Panc1 (cell line): ENCODE data around the gene PPL. TPM values are rescaled to one million over a fixed set of nuclear protein-coding genes. Genes with fewer than 3 reads are reported as not detected.

Experiments used
- ATAC-seq: fragments of 200-7000 bp; cut with Tn5 transposase; 2 replicates; pipeline ENCODE4 v1.9.1; 2020; ENCODE audit warnings: mild to moderate bottlenecking, moderate library complexity
- Bru-seq: library from RNA; stranded (reverse); fragments of 400-500 nt; gene quantifications from one replicate; lab custom pipeline; 2021; lab: Mats Ljungman, UMichigan
- BruChase-seq, 2 experiments: library from RNA; stranded (reverse); fragments of 400-500 nt; gene quantifications; one replicate each; lab custom pipeline; 2021; lab: Mats Ljungman, UMichigan
- BruUV-seq: library from RNA; stranded (reverse); fragments of 400-500 nt; replicated peaks from 2 replicates; lab custom pipeline; 2021; lab: Mats Ljungman, UMichigan
- CTCF ChIA-PET: fragments of 300-600 bp; sonication (Branson Sonifier 250); formaldehyde crosslinking; loops from one replicate; lab custom pipeline; 2022; ENCODE audit warnings: antibody characterized with exemption; lab: Charles Lee
- POLR2A ChIA-PET: fragments of 300-600 bp; sonication (Branson Sonifier 250); formaldehyde crosslinking; loops from one replicate; lab custom pipeline; 2022; ENCODE audit warnings: antibody characterized with exemption; lab: Charles Lee
- DNase-seq: peaks from one replicate; pipeline ENCODE4 v3.0.0-alpha.2; 2010; ENCODE audit warnings: low read depth, low spot score
- H3K27ac ChIP-seq: 2 replicates; pipeline ENCODE4 v1.5.1; 2011; ENCODE audit warnings: mild to moderate bottlenecking, low read length, inconsistent platforms
- H3K27me3 ChIP-seq: fragments of 200-500 bp; sonication (Bioruptor generic); 2 replicates; pipeline ENCODE4 v1.6.0; 2014; ENCODE audit warnings: low read length, inconsistent platforms; ENCODE audit not compliant: control insufficient read depth, insufficient read depth
- H3K36me3 ChIP-seq: fragments of 200-500 bp; sonication (Bioruptor generic); 2 replicates; pipeline ENCODE4 v1.5.1; 2014; ENCODE audit warnings: inconsistent platforms, mild to moderate bottlenecking, low read length, moderate library complexity; ENCODE audit not compliant: control insufficient read depth, insufficient read depth
- H3K4me1 ChIP-seq: 2 replicates; pipeline ENCODE4 v1.5.1; 2011; ENCODE audit warnings: inconsistent platforms, mild to moderate bottlenecking, low read length, moderate library complexity; ENCODE audit not compliant: control insufficient read depth, insufficient read depth
- H3K4me3 ChIP-seq, 2 experiments: 2 replicates each; pipeline ENCODE4 v1.5.1; 2011 to 2012; ENCODE audit warnings: low read depth in 2 of 2, low read length in 2 of 2, mild to moderate bottlenecking in 2 of 2, inconsistent platforms in 1 of 2, moderate library complexity in 1 of 2
- H3K9me3 ChIP-seq: fragments of 200-500 bp; sonication (Bioruptor generic); 2 replicates; pipeline ENCODE4 v1.5.1; 2014; ENCODE audit warnings: low read depth, mild to moderate bottlenecking, inconsistent platforms, low read length, moderate library complexity; ENCODE audit not compliant: control insufficient read depth, insufficient read depth
- POLR2AphosphoS5 ChIP-seq: IDR thresholded peaks from 2 replicates; pipeline ENCODE4 v1.6.1; 2012; ENCODE audit warnings: mild to moderate bottlenecking, low read depth, low read length, moderate library complexity
- SIN3A ChIP-seq: IDR thresholded peaks from 2 replicates; pipeline ENCODE4 v1.6.1; 2012; ENCODE audit warnings: low read depth, mild to moderate bottlenecking, low read length, moderate library complexity, borderline replicate concordance; ENCODE audit not compliant: insufficient read depth
- TCF7L2 ChIP-seq: IDR thresholded peaks from 2 replicates; pipeline ENCODE4 v1.6.1; 2011; ENCODE audit warnings: mild to moderate bottlenecking, low read depth, low read length, inconsistent platforms
- in situ Hi-C: cut with HindIII; loops from 2 replicates; pipeline ENCODE4 v1.10.0; 2016; ENCODE audit warnings: low sequenced_read_pairs, low pct_unique_long_range_greater_than_20kb
- intact Hi-C: fragments of 100-400 bp; cut with micrococcal nuclease; formaldehyde crosslinking; loops from one replicate; pipeline ENCODE4 v1.10.0; 2022; ENCODE audit not compliant: unreplicated experiment
- long read RNA-seq: library from polyadenylated mRNA; unstranded; transcript quantifications from one replicate; pipeline ENCODE4 v2.0.0, GENCODE V29; 2021; ENCODE audit not compliant: unreplicated experiment
- polyA plus RNA-seq: library from polyadenylated mRNA; unstranded; fragments of >200 nt; gene quantifications from one replicate; pipeline ENCODE4 v1.2.1, GENCODE V29; 2012; ENCODE audit warnings: missing spikeins; ENCODE audit not compliant: insufficient read length
- total RNA-seq: library from RNA; stranded (reverse); gene quantifications from one replicate; pipeline ENCODE4 v1.2.1, GENCODE V29; 2021; ENCODE audit not compliant: unreplicated experiment
- TF ChIP-seq, protein P1 (sequence below), 2 experiments: IDR thresholded peaks; 2 replicates each; pipeline ENCODE4 v1.6.1; 2011 to 2012; ENCODE audit warnings: low read depth in 2 of 2, control low read depth in 1 of 2, low read length in 1 of 2, mild to moderate bottlenecking in 1 of 2, moderate library complexity in 1 of 2; ENCODE audit not compliant: insufficient read depth in 1 of 2

The PPL gene, protein sequence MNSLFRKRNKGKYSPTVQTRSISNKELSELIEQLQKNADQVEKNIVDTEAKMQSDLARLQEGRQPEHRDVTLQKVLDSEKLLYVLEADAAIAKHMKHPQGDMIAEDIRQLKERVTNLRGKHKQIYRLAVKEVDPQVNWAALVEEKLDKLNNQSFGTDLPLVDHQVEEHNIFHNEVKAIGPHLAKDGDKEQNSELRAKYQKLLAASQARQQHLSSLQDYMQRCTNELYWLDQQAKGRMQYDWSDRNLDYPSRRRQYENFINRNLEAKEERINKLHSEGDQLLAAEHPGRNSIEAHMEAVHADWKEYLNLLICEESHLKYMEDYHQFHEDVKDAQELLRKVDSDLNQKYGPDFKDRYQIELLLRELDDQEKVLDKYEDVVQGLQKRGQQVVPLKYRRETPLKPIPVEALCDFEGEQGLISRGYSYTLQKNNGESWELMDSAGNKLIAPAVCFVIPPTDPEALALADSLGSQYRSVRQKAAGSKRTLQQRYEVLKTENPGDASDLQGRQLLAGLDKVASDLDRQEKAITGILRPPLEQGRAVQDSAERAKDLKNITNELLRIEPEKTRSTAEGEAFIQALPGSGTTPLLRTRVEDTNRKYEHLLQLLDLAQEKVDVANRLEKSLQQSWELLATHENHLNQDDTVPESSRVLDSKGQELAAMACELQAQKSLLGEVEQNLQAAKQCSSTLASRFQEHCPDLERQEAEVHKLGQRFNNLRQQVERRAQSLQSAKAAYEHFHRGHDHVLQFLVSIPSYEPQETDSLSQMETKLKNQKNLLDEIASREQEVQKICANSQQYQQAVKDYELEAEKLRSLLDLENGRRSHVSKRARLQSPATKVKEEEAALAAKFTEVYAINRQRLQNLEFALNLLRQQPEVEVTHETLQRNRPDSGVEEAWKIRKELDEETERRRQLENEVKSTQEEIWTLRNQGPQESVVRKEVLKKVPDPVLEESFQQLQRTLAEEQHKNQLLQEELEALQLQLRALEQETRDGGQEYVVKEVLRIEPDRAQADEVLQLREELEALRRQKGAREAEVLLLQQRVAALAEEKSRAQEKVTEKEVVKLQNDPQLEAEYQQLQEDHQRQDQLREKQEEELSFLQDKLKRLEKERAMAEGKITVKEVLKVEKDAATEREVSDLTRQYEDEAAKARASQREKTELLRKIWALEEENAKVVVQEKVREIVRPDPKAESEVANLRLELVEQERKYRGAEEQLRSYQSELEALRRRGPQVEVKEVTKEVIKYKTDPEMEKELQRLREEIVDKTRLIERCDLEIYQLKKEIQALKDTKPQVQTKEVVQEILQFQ (N-terminal part only)
- total RNA-seq: 89.4 TPM
- polyA plus RNA-seq: 97.1 TPM
- percentile 81 among the genes with signal in this experiment for Bru-seq, nascent RNA
- BruChase-seq, experiment 1, labeled RNA remaining after a 2-hour chase: percentile 84 among the genes with signal in this experiment
- percentile 89 among the genes with signal in this experiment for BruChase-seq, experiment 2, labeled RNA remaining after a 6-hour chase
- long read RNA-seq, full-length matches to known transcripts: 59 of 231 reads
- long read RNA-seq, partial matches to known transcripts: 59 of 231 reads
- long read RNA-seq, other reads (novel, unspliced or antisense): 113 of 231 reads

GRCh38 chr16:4936991-4937781 is at the start of gene PPL:
Gene PPL, minus strand, starts transcription at chr16:4937148. Its CDS starts 103 bp downstream, at chr16:4937045.
- Histone ChIP-seq H3K27ac (peak within 1 kb of the TSS; percentile 80), H3K9me3 (no peaks in the 10 kb centered on the region), H3K27me3 (no peaks in the 10 kb centered on the region), H3K4me3 (peak within 1 kb of the TSS; percentile 93), H3K36me3 (no peaks in the 10 kb centered on the region), H3K4me1 (peaks cover 31% of the 10 kb centered on the region)
- in situ Hi-C loops: no loop called here
- BruUV-seq: no TSS peak
- intact Hi-C loops: no loop called here
- ATAC-seq (peak; percentile 89), DNase-seq (no peak)
- POLR2A ChIA-PET: no interaction called here
- CTCF ChIA-PET: interaction anchor here (0.5 kb wide), 1 partner anchor 134 kb away, joined by 3 read pairs; the partner anchor contains the start of gene ROGDI
- TF ChIP-seq, protein P1, sequence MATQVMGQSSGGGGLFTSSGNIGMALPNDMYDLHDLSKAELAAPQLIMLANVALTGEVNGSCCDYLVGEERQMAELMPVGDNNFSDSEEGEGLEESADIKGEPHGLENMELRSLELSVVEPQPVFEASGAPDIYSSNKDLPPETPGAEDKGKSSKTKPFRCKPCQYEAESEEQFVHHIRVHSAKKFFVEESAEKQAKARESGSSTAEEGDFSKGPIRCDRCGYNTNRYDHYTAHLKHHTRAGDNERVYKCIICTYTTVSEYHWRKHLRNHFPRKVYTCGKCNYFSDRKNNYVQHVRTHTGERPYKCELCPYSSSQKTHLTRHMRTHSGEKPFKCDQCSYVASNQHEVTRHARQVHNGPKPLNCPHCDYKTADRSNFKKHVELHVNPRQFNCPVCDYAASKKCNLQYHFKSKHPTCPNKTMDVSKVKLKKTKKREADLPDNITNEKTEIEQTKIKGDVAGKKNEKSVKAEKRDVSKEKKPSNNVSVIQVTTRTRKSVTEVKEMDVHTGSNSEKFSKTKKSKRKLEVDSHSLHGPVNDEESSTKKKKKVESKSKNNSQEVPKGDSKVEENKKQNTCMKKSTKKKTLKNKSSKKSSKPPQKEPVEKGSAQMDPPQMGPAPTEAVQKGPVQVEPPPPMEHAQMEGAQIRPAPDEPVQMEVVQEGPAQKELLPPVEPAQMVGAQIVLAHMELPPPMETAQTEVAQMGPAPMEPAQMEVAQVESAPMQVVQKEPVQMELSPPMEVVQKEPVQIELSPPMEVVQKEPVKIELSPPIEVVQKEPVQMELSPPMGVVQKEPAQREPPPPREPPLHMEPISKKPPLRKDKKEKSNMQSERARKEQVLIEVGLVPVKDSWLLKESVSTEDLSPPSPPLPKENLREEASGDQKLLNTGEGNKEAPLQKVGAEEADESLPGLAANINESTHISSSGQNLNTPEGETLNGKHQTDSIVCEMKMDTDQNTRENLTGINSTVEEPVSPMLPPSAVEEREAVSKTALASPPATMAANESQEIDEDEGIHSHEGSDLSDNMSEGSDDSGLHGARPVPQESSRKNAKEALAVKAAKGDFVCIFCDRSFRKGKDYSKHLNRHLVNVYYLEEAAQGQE (IDR thresholded peaks at IDR 0.05; ENCODE audit: insufficient read depth in 1 of 2, low read depth in 2 of 2, low read length in 1 of 2): no peak
- no peak for TF ChIP-seq SIN3A
- no peak; the same call in 1 of the 2 replicates for TF ChIP-seq POLR2AphosphoS5
- no peak for TF ChIP-seq TCF7L2
